ENCODE data around the gene CRYBA2. TPM values are rescaled to one million over a fixed set of nuclear protein-coding genes. Genes with fewer than 3 reads are reported as not detected.

The CRYBA2 gene
- total RNA-seq, 2 donors from 2014 or later: not detected

- Histone ChIP-seq H3K36me3 (no peaks in the 10 kb centered on the region), H3K27me3 (peaks cover 25 to 49% of the 10 kb centered on the region in 2 donors)
These were observed 31.3 kb downstream of the CRYBA2 start for GRCh38 chr2:218961651-218962570.

GRCh38 chr2:218961229-218961628 lies 32.0 kb downstream of the CRYBA2 start:
- no peak for DNase-seq (ENCODE audit: low spot score)
- no peak overlapping the region for H3K4me3 ChIP-seq
- TF ChIP-seq, protein P1, sequence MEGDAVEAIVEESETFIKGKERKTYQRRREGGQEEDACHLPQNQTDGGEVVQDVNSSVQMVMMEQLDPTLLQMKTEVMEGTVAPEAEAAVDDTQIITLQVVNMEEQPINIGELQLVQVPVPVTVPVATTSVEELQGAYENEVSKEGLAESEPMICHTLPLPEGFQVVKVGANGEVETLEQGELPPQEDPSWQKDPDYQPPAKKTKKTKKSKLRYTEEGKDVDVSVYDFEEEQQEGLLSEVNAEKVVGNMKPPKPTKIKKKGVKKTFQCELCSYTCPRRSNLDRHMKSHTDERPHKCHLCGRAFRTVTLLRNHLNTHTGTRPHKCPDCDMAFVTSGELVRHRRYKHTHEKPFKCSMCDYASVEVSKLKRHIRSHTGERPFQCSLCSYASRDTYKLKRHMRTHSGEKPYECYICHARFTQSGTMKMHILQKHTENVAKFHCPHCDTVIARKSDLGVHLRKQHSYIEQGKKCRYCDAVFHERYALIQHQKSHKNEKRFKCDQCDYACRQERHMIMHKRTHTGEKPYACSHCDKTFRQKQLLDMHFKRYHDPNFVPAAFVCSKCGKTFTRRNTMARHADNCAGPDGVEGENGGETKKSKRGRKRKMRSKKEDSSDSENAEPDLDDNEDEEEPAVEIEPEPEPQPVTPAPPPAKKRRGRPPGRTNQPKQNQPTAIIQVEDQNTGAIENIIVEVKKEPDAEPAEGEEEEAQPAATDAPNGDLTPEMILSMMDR (IDR thresholded peaks at IDR 0.05): no peak
- no peaks in the 10 kb centered on the region for H3K9me3 ChIP-seq
- H3K4me1 ChIP-seq: peaks cover 0 to 19% of the 10 kb centered on the region in 2 donors
- H3K27me3 ChIP-seq: peaks cover 25 to 49% of the 10 kb centered on the region in 2 donors
- no peak overlapping the region for H3K27ac ChIP-seq
- no peaks in the 10 kb centered on the region for H3K36me3 ChIP-seq

More at GRCh38 chr2:218961651-218962570, 31.3 kb downstream of the CRYBA2 start:
- H3K4me1 ChIP-seq: peaks cover 0 to 19% of the 10 kb centered on the region in 2 donors
- no peak overlapping the region for H3K4me3 ChIP-seq
- no peak for DNase-seq (ENCODE audit: low spot score)
- H3K27ac ChIP-seq: no peak overlapping the region
- TF ChIP-seq, protein P1 (IDR thresholded peaks at IDR 0.05): no peak
- H3K9me3 ChIP-seq: no peaks in the 10 kb centered on the region

DNA sequence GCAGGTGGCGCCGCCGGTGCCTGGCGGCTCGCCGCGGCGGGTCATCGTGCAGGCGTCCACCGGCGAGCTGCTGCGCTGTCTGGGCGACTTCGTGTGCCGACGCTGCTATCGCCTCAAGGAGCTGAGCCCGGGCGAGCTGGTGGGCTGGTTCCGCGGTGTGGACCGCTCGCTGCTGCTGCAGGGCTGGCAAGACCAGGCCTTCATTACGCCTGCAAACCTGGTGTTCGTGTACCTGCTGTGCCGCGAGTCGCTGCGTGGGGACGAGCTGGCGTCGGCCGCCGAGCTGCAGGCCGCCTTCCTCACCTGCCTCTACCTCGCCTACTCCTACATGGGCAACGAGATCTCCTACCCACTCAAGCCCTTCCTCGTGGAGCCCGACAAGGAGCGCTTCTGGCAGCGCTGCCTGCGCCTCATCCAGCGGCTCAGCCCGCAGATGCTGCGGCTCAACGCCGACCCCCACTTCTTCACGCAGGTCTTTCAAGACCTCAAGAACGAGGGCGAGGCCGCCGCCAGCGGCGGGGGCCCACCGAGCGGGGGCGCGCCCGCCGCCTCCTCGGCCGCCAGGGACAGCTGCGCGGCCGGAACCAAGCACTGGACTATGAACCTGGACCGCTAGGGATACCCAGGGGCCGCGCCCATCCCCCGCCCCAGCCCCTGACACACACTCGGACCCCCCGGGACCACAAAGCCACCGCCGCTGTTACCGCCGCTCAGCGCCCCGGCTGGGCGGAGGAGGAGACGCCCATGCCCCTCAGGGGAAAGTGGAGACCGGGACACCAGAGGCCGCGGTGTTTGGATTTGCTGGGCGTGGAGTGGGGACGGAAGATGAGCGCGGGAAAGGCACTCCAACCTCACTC lies 32.7 kb downstream of the CRYBA2 start:
- Histone ChIP-seq H3K4me3 (no peak overlapping the region), H3K27me3 (peaks cover 25 to 49% of the 10 kb centered on the region in 2 donors), H3K27ac (no peak overlapping the region), H3K36me3 (no peaks in the 10 kb centered on the region), H3K4me1 (peaks cover 0 to 19% of the 10 kb centered on the region in 2 donors), H3K9me3 (no peaks in the 10 kb centered on the region)
- DNase-seq (ENCODE audit: low spot score): no peak
- TF ChIP-seq, protein P1 (IDR thresholded peaks at IDR 0.05): no peak

GRCh38 chr2:218959761-218960308 lies 33.4 kb downstream of the CRYBA2 start:
- Histone ChIP-seq H3K4me3 (peak overlapping the region; percentile 14 to 46), H3K27ac (no peak overlapping the region), H3K4me1 (peaks cover 0 to 19% of the 10 kb centered on the region in 2 donors), H3K9me3 (no peaks in the 10 kb centered on the region), H3K36me3 (no peaks in the 10 kb centered on the region), H3K27me3 (peaks cover 25 to 49% of the 10 kb centered on the region in 2 donors)
- TF ChIP-seq, protein P1 (IDR thresholded peaks at IDR 0.05): no peak
- DNase-seq (ENCODE audit: low spot score): no peak

GRCh38 chr2:218959141-218959731 lies 34.0 kb downstream of the CRYBA2 start, which contains the start of gene CDK5R2:
Gene CDK5R2 (plus strand): TSS chr2:218959666. CDS start chr2:218959821, 155 bp downstream.
- Histone ChIP-seq H3K4me3 (peak within 1 kb of the TSS; percentile 14 to 46), H3K9me3 (no peaks in the 10 kb centered on the region), H3K27me3 (peaks cover 25 to 49% of the 10 kb centered on the region in 2 donors), H3K4me1 (peaks cover 0 to 19% of the 10 kb centered on the region in 2 donors), H3K36me3 (no peaks in the 10 kb centered on the region), H3K27ac (no peak within 1 kb of the TSS)
- DNase-seq (ENCODE audit: low spot score): no peak
- TF ChIP-seq, protein P1 (IDR thresholded peaks at IDR 0.05): no peak

Measured in right atrium auricular region (tissue), 2 donors.